Gastroesophageal sphincter (tissue), 4 donors: Measurements from ENCODE around the gene CSAD. TPM values are rescaled to one million over a fixed set of nuclear protein-coding genes. Genes with fewer than 3 reads are reported as not detected.
A peak's percentile ranks its signal among the peaks of the same experiment; 100 is the strongest.

ENCODE experiments used
- ATAC-seq: fragments of 150-250 bp; one replicate; pipeline ENCODE4 v1.9.1; 2016; ENCODE audit warnings: mild to moderate bottlenecking, moderate library complexity
- H3K27ac ChIP-seq, 4 donors: fragments of 200-600 bp; sonication (generic) in 3 of 4; 1 replicate in 3 of 4; 2 replicates in 1 of 4; pipeline ENCODE4 v1.5.1; 2016 to 2019
- H3K27me3 ChIP-seq: fragments of 200-600 bp; sonication (generic); one replicate; pipeline ENCODE4 v1.5.1; 2019
- H3K36me3 ChIP-seq, 2 donors: fragments of 200-600 bp; sonication (generic); one replicate each; pipeline ENCODE4 v1.5.1; 2019; ENCODE audit warnings: control low read depth in 1 of 2
- H3K4me1 ChIP-seq, 3 donors: fragments of 200-600 bp; sonication (generic); 1 replicate in 2 of 3; 2 replicates in 1 of 3; pipeline ENCODE4 v1.5.1; 2016 to 2019; ENCODE audit warnings: control low read depth in 2 of 3
- H3K4me3 ChIP-seq, 2 donors: fragments of 200-600 bp; sonication (generic); one replicate each; pipeline ENCODE4 v1.5.1; 2019; ENCODE audit warnings: mild to moderate bottlenecking in 1 of 2, moderate library complexity in 1 of 2
- H3K9me3 ChIP-seq, 3 donors: fragments of 200-600 bp; sonication (generic); one replicate each; pipeline ENCODE4 v1.5.1; 2017 to 2019; ENCODE audit warnings: control low read depth in 2 of 3
- CTCF ChIP-seq, 4 experiments: fragments of 200-600 bp in 2 of 4; fragments of 450-650 bp in 2 of 4; sonication (generic) in 1 of 4; IDR thresholded peaks; one replicate each; pipeline ENCODE4 v1.5.1; 2017 to 2019; ENCODE audit warnings: antibody characterized with exemption in 4 of 4, mild to moderate bottlenecking in 2 of 4, moderate library complexity in 2 of 4
- EP300 ChIP-seq: sonication (generic); formaldehyde crosslinking; IDR thresholded peaks from one replicate; pipeline ENCODE4 v1.6.1; 2017; ENCODE audit warnings: antibody characterized with exemption, mild to moderate bottlenecking
- POLR2A ChIP-seq, 2 donors: fragments of 450-650 bp; IDR thresholded peaks; one replicate each; pipeline ENCODE4 v1.6.1; 2017; ENCODE audit warnings: antibody characterized with exemption in 2 of 2, mild to moderate bottlenecking in 2 of 2, moderate library complexity in 1 of 2
- POLR2AphosphoS5 ChIP-seq: sonication (generic); formaldehyde crosslinking; IDR thresholded peaks from one replicate; pipeline ENCODE4 v1.6.1; 2017; ENCODE audit warnings: antibody characterized with exemption
- WGBS, 2 donors: methylation state at CpG; one replicate each; pipeline ENCODE4 v1.1.5; 2018; ENCODE audit warnings: low coverage in 1 of 2; 5-methylcytosine and 5-hydroxymethylcytosine counted together
- total RNA-seq, 4 donors: library from RNA; depleted of rRNA; stranded (reverse); fragments of >200 nt; gene quantifications; one replicate each; pipeline ENCODE4 v1.1.0, GENCODE V29; 2016

CSAD gene
- total RNA-seq, 4 donors from 2014 or later: 11.3 to 47.5 (median 24.1) TPM

GRCh38 chr12:53200107-53200457 lies 19.4 kb upstream of the CSAD start:
- Histone ChIP-seq H3K4me1 (peaks cover 0 to 22% (median 8%) of the 10 kb centered on the region in 3 donors), H3K36me3 (no peaks in the 10 kb centered on the region), H3K27me3 (no peaks in the 10 kb centered on the region), H3K9me3 (no peaks in the 10 kb centered on the region), H3K27ac (no peak overlapping the region), H3K4me3 (no peak overlapping the region)
- no CpG with 5 or more reads among the region's 2 CpGs for WGBS, 2 donors
- no peak for TF ChIP-seq POLR2A (IDR thresholded peaks at IDR 0.05)
- TF ChIP-seq CTCF (IDR thresholded peaks at IDR 0.05): no peak
- TF ChIP-seq EP300: no peak
- no peak for TF ChIP-seq POLR2AphosphoS5
- ATAC-seq: no peak

DNA sequence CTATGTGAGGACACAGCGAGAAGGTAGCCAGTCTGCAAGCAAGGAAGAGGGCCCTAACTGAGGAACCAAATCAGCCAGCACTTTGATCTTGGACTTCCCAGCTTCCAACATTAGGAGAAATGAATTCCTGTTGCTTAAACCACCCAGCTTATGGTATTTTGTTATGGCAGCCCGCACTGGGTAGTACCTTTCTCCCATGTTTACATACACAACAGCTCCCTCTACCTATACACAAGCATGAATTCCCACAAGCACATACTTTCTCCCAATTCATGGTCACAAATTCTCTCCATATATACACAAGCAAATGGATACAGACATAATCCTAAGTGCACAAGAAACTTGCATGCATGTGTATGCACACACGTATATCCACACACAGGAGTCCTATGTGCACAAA lies 19.0 kb upstream of the CSAD start:
- Histone ChIP-seq H3K36me3 (no peaks in the 10 kb centered on the region), H3K27ac (no peak overlapping the region), H3K9me3 (no peaks in the 10 kb centered on the region), H3K4me1 (peaks cover 0 to 25% (median 8%) of the 10 kb centered on the region in 3 donors), H3K4me3 (no peak overlapping the region), H3K27me3 (no peaks in the 10 kb centered on the region)
- no peak for ATAC-seq
- TF ChIP-seq POLR2AphosphoS5 (no peak), POLR2A (IDR thresholded peaks at IDR 0.05) (no peak), CTCF (IDR thresholded peaks at IDR 0.05) (no peak), EP300 (no peak)
- WGBS, 2 donors: 84 to 100% methylated on average over 2 to 3 of the region's 3 CpGs

DNA sequence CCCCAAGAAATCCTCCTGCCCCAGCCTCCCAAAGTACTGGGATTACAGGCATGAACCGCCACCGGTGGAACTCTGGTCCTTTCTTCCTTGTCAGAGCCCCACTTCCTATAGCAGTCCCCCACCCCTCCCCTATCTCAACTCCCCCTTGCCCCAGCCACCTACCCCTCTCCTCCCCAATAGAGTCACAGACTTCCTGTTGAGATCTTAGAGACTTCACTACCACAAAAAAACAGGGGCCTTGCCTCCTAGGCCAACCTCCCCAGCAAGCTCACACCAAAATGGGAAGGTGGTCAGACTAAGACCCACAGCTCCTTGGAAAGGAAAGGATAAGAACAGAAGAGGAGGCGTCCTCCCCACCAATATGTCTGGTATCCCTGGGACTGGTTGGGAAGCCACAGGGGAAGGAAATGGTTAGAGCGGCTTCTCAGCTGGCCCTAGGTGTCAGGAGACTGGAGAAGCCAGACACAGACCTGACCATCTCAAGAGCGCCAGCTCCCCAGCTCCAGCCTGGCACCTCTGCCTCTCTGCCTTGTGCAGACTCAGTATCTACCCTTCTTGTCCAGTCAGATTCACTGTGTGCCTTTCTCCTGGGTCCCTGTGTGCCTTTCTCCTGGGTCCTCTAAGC lies 17.9 kb upstream of the CSAD start:
- no peaks in the 10 kb centered on the region for H3K27me3 ChIP-seq
- no peak for ATAC-seq
- H3K36me3 ChIP-seq: no peaks in the 10 kb centered on the region
- peaks cover 0 to 27% (median 8%) of the 10 kb centered on the region in 3 donors for H3K4me1 ChIP-seq
- 89 to 94% methylated on average over 3 to 4 of the region's 5 CpGs for WGBS, 2 donors
- H3K4me3 ChIP-seq: no peak overlapping the region
- no peaks in the 10 kb centered on the region for H3K9me3 ChIP-seq
- TF ChIP-seq CTCF (IDR thresholded peaks at IDR 0.05): no peak
- no peak for TF ChIP-seq POLR2AphosphoS5
- no peak for TF ChIP-seq EP300
- no peak for TF ChIP-seq POLR2A (IDR thresholded peaks at IDR 0.05)
- no peak overlapping the region for H3K27ac ChIP-seq

GRCh38 chr12:53197011-53197640 lies 16.4 kb upstream of the CSAD start:
- TF ChIP-seq POLR2AphosphoS5 (no peak), CTCF (IDR thresholded peaks at IDR 0.05) (no peak), EP300 (no peak), POLR2A (IDR thresholded peaks at IDR 0.05) (no peak)

GRCh38 chr12:53196486-53196885 lies 15.8 kb upstream of the CSAD start:
- Histone ChIP-seq H3K9me3 (no peaks in the 10 kb centered on the region), H3K27me3 (no peaks in the 10 kb centered on the region), H3K4me3 (no peak overlapping the region), H3K4me1 (peaks cover 0 to 27% (median 8%) of the 10 kb centered on the region in 3 donors), H3K36me3 (peaks cover 0 to 4% of the 10 kb centered on the region in 2 donors), H3K27ac (no peak overlapping the region)
- ATAC-seq: no peak
- TF ChIP-seq POLR2AphosphoS5: no peak
- 81% methylated on average over 6 of the region's 14 CpGs; no CpG with 5 or more reads in 1 of the 2 donors for WGBS, 2 donors

More at GRCh38 chr12:53197011-53197640, 16.4 kb upstream of the CSAD start:
- Histone ChIP-seq H3K9me3 (no peaks in the 10 kb centered on the region), H3K36me3 (no peaks in the 10 kb centered on the region), H3K27me3 (no peaks in the 10 kb centered on the region), H3K27ac (peak overlapping the region in 2 of 4 donors; percentile 19 to 49), H3K4me3 (peak overlapping the region in 1 of 2 donors; percentile 42), H3K4me1 (peaks cover 0 to 27% (median 8%) of the 10 kb centered on the region in 3 donors)
- ATAC-seq: no peak
- WGBS, 2 donors: 72 to 83% methylated on average over 4 to 5 of the region's 19 CpGs
